Glomerular visceral epithelial cell (primary cell): ENCODE measurements around the gene ERC1.
"Not testable (repeated sequence)": the region's sequence is repeated elsewhere in the genome, so short reads cannot be mapped to it uniquely, and the experiment has no call there.

Source experiments
- DNase-seq: peaks from one replicate; pipeline ENCODE4 v3.0.0-alpha.2; 2016; ENCODE audit errors: extremely low spot score

ERC1 gene

GRCh38 chr12:1218369-1218768 is 227.3 kb downstream of the ERC1 start:
- DNase-seq: no peak

DNA sequence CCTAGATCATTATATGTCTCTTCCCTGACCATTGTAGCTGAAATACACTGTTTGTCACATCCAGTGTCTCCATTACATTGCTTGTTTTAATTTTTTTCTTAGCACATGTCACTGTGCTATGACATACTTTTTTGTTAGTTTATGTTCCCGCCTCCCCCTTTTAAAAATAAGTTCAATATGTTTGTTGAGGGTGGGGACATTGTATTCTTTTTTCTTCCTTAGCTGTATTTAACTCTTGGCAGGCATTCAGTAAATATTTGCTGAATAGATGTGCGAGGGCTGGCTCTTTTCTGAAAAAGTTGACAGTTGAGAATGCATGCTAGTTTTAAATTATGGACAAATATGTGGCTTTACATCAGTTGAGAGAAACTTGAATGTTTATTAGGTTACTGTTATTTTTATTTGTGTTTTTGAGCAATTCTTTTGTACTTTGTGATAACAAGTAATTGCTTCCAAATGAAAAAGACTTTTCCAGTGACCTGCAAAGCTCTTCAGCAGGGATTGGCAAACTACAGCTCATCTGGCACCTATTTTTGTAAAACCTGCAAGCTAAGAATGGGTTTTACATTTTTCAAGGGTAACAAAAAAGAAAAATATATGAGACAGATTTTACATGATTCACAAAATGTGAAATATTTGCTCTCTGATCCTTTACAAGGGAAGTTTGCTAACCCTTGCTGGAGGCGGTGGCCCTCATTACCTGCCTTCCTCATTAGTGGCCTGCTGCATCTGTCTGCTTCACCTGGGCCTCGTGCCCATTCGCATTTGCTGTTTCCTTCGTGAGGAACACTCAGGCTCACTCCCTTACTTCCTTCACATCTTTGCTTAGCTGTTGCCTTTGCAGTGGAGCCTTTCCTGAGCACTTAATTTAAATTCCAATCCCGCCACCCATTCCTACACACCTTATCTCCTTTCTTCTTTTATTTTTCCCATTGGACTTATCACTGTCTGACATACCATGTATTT is 229.4 kb downstream of the ERC1 start:
- DNase-seq: no peak

DNA sequence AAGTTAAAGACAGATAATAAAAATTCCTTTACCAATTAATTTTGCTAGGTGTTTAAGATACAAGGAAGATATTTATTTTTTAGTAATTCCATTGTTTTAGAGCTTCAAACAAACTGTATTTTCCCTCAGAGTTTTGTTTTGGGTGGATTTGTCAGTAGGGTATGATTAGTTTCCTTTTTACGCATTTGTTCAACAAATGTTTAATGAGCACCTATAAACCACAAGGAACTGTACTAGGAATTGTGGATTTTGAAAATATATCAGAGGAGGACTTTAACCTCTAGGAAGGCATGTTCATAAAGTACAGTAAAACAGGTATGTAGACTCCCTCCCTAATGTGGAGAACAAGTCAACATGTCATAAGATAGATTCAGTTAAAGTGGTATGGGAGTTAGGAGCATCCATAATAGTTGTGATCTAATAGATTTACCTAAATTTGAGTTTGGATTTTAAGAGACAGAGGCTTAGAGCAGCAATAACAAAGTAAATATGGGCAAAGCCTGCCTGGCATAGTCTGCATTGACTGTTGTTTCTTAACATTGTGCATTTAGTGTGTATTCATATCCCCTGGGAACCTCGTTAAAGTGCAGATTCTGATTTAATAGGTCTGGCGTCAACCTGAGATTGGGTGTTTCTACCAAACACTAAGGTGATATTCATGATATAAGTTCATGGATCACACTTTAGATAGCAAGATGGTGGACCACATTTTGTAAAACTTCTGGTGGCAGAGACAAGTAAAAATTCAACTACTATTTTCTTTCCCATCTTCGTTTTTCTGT is 232.0 kb downstream of the ERC1 start:
- no peak for DNase-seq

DNA sequence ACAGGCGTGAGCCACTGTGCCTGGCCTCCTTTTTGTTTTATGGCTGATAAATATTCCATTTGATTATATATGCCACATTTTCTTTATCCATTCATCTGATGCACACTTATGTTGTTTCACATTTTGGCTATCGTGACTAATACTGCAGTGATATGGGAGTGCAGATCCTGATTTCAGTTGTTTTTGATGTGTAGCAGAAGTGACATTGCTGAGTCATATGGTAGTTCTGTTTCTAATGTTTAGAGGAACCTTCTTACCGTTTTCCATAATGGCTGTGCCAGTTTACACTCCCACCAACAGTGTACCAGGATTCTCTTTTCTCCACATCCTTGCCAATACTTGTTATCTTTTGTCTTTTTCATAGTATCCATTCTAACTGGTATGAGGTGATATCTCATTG is 235.9 kb downstream of the ERC1 start:
- no peak for DNase-seq

DNA sequence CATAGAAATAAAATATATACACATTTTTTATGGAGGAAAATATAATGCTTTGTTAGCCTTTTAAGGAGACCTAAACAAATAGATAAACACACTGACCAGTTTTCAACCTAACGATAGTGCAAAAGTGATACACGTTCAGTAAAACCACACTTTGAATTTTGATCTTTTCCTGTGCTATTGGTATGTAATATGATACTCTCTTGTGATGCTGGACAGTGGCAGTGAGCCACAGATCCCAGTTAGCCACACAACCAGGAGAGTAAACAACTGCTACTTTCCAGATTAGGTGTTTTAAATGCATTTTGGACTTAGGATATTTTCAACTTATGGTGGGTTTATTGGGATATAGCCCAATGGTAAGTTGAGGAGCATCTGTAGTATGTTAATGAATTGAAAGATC is 243.1 kb downstream of the ERC1 start:
- no peak for DNase-seq

DNA sequence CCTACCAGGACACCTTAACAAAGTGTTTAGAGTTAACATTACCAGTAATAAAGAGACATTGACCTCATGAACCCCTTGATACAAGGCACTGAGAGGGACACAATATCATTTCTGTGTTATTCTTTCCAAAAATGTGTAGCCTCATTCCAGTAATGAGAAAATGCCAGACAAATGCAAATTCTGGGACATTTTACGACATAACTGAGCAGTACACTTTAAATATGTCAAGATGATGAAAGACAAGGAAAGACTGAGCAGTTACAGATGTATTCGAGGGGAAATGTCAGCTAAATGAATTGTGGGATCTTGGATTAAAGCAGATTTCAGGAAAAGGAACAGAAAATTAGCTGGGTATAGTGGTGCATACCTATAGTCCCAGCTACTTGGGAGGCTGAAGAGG is 255.6 kb downstream of the ERC1 start:
- no peak for DNase-seq

DNA sequence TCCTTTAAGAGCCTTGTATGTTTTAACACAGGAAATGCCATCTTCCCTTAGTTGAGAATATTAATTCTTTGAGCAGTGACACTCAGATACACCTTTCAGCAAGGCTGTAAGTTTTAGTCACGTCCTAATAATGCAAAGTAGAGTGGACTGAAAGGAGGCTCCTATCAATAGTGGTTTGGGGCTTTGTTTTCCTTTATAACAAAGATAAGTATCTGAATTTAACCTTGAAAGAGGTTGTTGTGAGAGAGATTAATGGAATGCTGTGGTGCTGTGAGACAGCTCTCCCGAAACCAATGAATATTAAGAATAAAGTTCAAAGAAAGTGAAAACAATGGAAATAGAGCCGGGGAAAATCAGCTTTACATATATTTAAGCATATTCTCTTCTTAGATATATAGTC is 259.6 kb downstream of the ERC1 start:
- DNase-seq: no peak

GRCh38 chr12:1252758-1253157 is 261.7 kb downstream of the ERC1 start:
- no peak for DNase-seq

DNA sequence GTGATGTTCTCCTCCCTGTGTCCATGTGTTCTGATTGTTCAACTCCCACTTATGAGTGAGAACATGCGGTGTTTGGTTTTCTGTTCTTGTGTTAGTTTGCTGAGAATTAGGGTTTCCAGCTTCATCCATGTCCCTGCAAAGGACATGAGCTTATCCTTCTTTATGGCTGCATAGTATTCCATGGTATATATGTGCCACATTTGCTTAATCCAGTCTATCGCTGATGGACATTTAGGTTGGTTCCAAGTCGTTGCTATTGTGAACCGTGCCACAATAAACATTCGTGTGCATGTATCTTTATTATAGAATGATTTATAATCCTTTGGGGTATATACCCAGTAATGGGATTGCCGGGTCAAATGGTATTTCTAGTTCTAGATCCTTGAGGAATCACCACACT is 264.1 kb downstream of the ERC1 start:
- DNase-seq: not testable (repeated sequence)

DNA sequence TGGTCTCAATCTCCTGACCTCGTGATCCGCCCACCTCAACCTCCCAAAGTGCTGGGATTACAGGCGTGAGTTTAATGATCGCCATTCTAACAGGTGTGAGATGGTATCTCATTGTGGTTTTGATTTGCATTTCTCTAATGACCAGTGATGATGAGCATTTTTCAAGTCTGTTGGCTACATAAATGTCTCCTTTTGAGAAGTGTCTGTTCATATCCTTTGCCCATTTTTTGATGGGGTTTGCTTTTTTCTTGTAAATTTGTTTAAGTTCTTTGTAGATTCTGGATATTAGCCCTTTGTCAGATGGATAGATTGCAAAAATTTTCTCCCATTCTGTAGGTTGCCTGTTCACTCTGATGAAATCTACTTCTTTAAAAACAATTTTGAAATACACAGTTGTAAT is 264.8 kb downstream of the ERC1 start:
- DNase-seq: not testable (repeated sequence)

GRCh38 chr12:1256285-1256684 is 265.3 kb downstream of the ERC1 start:
- DNase-seq: no peak

DNA sequence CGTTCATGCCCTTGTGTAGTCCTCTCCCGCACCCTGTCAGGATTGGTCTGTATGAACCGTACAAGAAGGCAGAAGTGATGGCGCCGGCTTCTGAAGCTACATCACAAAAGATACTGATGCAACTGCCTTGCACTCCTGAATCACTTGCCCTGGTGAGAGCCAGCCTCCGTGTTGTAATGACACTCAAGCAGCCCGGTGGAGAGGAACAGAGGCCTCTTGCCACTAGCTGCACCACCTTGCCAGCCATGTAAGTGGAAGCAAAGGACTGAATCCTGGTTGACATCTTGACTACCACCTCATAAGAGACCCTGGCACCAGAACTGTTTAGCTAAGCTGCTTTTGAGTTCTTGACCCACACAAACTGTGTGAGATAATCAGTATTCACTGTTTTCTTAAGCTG is 266.0 kb downstream of the ERC1 start:
- DNase-seq: no peak

DNA sequence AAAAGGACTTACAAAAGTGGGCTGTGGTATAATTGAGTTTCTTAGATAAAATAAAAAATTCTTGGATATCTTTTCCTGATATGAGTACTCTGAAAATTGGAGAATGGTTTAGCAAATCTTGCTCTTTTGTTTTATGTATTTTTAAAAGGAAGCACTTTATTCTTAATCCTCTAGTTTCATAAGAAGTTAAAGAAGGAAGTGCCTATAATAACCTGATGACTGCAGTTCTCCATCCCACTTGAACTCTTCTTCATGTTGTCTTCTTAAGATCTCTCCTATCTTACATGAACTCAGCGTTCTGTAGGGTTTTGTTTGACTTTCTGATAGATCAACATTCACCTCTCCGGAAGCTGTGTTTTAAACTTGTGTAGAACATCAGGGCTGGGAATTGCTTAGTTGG is 271.0 kb downstream of the ERC1 start:
- DNase-seq: no peak

DNA sequence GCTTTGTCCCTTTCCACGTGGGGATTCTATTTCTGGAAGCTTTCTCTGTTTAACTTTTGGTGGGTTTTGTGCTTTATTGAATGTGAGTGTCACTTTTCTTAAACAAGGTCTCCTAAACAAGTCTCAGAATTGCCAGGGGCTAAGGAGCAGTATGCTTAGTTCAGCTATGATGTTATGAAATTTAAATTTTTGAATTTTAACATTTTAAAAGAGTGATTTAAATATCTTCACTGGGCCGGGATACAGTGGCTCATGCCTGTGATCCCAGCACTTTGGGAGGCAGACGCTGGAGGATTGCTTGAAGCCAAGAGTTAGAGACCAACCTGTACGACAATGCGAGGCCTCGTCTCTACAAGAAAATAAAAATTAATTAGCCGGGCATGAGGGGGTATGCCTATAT is 276.2 kb downstream of the ERC1 start:
- DNase-seq: no peak

DNA sequence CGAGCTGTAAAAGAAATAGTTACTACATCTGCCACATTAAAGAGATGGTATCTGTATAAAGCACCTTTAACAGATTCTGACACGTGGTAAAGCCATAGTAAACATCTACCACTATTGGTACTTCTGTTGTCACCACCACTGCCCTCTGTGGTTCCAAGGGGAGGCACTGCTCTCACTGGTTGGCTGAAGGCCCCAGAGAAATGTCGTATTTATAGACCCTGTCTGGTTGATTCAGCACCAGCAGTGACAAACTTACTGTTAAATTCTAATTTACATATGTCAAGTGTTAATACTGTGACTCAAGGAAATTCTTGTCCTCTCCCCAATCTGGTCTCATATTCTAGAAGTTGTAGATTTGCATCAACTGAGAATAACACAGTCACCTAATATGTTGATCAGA is 281.1 kb downstream of the ERC1 start:
- no peak for DNase-seq

DNA sequence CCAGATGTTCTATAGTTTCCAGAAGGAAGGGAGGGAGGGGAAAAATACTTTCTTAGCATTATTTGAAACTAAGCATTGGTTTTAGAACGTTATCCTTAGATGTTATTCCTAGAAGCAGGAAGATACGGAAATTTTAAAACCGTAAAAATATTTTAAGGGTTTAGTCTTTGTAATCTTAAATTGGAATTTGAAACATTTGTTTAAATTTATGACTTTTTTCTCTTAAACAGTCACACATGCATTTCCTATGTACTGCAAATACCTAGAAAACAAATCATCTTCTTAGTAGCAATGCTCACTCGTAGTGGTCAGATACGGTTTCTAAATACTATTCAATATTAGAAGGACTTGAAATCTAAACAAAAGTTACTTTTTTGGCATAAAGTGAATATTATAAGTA is 282.0 kb downstream of the ERC1 start:
- no peak for DNase-seq

- no peak for DNase-seq
Measured at GRCh38 chr12:1277905-1278304, 286.9 kb downstream of the ERC1 start.

- no peak for DNase-seq
Measured at GRCh38 chr12:1279050-1279449, 288.0 kb downstream of the ERC1 start.

DNA sequence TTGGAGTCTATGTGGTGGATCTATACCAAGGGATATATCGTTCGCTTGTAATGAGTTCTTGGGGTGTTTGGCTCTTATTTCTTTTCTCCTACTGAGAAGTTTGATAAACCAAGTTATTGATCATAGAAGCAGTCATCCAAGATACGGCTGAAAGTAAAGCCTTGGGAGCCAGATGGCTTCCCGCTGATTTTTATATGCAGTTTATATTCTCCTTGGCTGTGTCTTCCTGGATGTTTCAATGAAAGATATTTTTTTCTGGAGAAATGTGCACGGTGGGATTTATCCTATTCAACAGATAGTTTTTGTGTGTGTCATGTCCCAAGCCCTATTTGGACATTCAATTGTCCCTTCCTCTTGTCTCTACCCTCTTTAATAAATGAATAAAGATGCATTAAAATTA is 289.0 kb downstream of the ERC1 start:
- no peak for DNase-seq

DNA sequence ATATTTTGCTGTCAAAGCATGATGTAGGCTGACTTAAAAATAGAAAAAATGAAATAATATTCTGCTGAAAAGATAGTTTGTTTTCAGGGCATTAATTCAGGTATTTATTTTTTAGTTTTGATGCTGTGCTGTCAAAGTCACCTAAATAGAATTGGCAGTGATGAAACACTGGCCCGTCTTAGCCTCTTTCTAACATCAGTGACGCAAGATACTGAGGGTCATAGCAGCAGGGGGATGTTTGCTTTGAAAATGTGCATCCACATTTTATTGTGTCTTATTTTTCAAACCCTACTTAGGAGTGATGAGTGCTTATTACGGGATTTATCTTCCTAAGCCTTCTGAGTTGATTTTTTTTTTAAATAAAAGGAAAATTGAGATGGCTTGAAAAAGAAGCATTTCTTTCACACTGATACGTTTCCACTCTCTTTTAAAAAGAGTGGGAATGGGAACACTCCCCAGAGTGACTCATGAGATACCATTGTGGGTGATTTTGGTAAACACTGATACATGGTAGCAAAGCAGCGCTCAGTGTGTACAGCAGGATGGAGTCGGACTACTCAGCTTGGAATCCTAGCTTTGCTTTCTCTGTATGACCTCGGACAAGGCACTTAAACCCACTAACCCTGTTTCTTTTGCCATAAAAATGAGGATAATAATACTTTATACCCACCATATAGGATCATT is 290.8 kb downstream of the ERC1 start:
- no peak for DNase-seq

- no peak for DNase-seq
Measured at GRCh38 chr12:1282670-1283315, 291.8 kb downstream of the ERC1 start.

- DNase-seq: no peak
Measured at GRCh38 chr12:1283316-1283715, 292.3 kb downstream of the ERC1 start.
